NCI-H69 (cell line): Measurements from ENCODE around the gene MFSD2B.
"Not testable (repeated sequence)": the region's sequence is repeated elsewhere in the genome, so short reads cannot be mapped to it uniquely, and the experiment has no call there.

ENCODE experiments used
- DNase-seq: peaks from one replicate; lab custom pipeline; 2025; lab: John Stamatoyannopoulos, UW

MFSD2B gene, protein sequence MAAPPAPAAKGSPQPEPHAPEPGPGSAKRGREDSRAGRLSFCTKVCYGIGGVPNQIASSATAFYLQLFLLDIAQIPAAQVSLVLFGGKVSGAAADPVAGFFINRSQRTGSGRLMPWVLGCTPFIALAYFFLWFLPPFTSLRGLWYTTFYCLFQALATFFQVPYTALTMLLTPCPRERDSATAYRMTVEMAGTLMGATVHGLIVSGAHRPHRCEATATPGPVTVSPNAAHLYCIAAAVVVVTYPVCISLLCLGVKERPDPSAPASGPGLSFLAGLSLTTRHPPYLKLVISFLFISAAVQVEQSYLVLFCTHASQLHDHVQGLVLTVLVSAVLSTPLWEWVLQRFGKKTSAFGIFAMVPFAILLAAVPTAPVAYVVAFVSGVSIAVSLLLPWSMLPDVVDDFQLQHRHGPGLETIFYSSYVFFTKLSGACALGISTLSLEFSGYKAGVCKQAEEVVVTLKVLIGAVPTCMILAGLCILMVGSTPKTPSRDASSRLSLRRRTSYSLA

GRCh38 chr2:24009680-24010476, at the start of gene MFSD2B:
Gene MFSD2B (plus strand): TSS chr2:24010085. CDS start chr2:24010097, 12 bp downstream.
- no peak for DNase-seq

- no peak for DNase-seq
Observed at GRCh38 chr2:23967846-23968245, 42.0 kb upstream of the MFSD2B start.

DNA sequence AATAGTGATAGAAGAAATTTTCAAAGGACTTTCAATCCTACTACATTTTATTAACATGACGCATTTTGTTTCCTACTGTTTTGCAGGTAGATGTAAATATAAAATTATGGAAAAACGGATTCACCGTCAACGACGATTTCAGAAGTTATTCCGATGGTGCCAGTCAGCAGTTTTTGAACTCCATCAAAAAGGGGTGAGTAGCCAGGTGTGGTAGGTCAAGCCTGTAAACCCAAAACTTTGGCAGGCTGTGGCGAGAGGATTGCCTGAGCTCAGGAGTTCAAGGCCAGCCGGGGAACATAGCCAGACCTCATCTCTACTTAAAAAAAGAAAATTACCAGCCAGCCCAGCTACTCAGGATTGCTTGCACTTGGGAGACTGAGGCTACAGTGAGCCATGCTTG, 33.0 kb upstream of the MFSD2B start:
- DNase-seq, result no peak

GRCh38 chr2:23988371-23988770, 21.5 kb upstream of the MFSD2B start:
- DNase-seq, result peak; percentile 25

DNA sequence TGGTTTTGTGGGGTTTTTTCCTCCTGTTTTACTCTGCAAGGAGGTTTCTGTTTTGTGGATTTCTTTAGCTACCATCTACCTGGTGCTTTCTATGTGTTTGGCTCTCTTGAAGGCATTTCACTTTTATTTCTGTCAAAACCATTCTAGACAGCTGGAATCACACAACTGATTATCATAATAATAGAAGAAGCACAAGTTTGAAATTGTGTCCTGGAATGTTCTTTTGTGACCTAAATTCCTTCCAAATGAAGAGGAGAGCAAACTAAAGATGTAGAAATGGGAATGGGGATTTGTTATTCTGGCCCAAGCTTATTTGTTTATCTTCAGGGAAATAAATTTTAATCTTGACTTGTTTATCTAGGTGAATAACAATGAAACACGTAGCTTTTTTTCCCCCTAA, 17.0 kb upstream of the MFSD2B start:
- DNase-seq, result no peak

DNA sequence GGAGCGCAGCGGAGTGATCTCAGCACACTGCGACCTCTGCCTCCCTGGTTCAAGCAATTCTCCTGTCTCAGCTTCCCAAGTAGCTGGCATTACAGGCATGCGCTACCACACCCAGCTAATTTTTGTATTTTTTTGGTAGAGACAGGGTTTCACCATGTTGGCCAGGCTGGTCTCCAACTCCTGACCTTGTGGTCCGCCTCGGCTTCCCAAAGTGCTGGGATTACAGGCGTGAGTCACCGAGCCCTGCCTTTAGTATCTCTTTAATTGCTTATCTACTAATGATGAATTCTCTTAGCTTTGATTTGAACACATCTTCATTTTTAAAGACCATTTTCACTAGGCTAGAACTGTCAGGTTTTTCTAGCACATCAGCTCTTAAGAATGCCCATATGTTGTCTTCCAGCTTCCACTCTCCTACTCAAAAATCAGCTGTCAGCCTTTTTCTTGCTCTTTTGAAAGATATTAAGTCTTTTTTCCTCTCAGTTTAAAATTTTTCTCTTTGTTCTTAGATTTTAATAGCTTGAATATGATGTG, 16.1 kb upstream of the MFSD2B start:
- no peak for DNase-seq

DNA sequence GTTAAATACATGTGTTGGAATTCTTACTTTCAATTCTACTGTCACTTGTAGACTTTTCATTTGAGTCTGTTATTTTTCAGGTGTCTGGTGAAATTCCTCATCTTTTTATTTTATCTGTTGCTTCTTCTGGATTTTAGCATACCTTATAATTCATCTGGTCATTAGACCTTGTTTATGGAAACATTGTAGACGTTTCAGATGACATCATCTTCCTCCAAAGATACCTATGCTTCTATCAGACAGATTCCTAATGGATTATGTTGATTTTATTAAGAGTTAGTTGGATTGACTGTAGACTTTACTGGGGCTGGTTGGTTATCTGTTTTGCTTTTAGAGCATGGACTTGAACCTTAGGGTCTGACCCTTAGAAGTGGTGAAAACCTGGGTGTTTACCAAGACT, 15.3 kb upstream of the MFSD2B start:
- DNase-seq, result no peak

DNA sequence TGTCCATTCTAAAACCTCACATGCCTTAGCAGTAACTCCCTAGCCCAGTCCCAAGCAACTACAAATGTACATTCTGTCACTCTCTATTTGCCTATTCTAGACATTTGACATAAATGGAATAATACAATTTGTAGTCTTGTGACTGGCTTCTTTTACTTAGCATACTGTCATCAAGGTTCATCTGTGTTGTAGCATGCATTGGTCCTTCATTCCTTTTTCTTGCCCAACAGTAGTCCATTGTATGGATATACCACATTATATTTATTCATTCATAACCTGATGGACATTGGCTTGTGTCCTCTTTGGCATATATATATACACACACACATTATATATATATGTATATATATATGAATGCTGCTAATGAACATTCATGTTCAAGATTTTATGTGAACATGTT, 2.2 kb upstream of the MFSD2B start:
- DNase-seq, result no peak

DNA sequence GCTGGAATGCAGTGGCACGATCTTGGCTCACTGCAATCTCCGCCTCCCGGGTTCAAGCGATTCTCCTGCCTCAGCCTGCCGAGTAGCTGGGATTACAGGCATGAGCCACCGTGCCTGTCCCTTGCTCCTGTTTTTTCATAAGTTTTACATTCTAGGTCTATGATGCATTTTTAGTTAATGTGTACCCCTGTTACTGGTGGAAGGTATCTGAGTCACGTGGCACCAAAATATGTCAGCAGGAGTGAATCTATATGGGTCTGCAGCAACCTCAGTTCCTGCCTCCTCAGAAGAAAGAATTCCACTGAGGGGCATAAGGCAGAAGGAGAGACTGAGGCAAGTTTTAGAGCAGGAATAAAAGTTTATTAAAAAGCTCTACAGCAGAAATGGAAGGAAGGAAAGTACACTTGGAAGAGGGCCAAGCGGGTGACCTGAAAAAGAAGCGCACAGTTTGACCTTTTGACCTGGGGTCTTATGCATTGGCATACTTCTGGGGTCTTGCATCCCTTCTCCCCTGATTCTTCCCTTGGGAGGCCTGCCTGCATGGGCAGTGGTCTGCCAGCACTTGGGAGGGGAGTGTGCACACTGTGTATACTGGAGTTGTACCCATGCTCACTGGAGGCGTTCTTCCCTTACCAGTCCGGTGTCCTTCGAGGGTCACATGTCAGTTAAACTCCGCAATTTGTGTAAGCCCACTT, 1.1 kb upstream of the MFSD2B start:
- no peak for DNase-seq

DNA sequence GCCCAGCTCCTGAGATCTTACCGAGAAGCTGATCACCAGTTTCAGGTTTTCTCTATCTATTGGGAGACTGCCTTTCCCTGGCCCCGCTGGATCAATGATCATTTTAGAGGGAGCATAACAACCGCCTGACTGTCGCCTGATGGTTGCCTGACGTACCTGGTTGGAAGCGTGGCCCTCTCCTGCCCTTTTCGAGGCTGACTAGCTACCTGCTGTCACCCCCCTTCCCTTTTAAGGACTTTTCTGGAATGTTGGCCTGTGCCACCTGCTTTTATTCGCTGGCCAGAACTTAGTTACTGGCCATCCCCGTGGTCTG, 562 bp upstream of the MFSD2B start:
- DNase-seq, result no peak

- DNase-seq, result no peak
Observed at GRCh38 chr2:24010477-24011249, 778 bp downstream of the MFSD2B start.

- no peak for DNase-seq
Observed at GRCh38 chr2:24011250-24012104, 1.6 kb downstream of the MFSD2B start.

DNA sequence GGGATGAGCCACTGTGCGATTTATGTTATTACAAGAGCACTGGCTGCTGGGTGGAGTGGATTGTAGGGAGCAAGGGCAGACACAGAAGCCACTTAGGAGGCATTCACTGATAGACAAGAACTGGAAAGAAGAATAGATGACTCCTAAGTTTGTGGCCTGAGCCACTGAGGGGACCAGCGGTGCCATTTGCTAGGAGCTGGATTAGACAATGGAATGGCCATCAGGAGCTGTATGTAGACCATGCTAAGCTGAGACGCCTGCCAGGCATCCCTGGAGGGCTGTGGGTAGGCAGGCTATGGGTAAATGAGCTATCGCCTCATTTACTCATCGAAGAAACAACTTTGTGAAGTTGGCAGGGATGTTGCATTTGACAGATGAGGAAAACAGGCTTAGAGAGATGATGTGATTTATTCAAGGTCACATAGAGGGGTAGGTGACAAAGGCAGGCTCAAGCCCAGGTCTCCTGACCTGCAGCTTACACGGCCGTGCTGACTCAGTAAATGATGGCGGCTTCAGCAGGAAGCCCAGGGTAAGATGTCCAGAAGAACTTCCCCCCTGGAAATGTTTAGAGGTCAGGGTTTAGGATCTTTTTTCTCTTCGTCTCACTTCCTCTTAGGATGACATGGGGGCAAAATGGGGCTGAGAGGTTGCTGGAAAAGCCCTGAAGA, 2.8 kb downstream of the MFSD2B start:
- DNase-seq, result no peak

DNA sequence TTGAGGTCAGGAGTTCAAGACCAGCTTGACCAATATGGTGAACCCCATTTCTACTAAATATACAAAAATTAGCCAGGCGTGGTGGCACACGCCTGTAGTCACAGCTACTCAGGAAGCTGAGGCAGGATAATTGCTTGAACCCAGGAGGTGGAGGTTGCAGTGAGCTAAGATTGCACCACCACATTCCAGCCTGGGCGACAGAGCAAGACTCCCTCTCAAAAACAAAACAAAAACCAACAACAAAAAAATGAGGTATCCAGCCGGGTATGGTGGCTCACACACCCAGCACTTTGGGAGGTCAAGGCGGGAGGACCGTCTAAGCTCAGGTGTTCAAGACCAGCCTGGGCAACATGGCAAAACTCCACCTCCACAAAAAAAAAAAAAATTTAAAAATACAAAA, 5.0 kb downstream of the MFSD2B start:
- DNase-seq, result not testable (repeated sequence)

GRCh38 chr2:24015562-24016375, 5.9 kb downstream of the MFSD2B start:
- DNase-seq, result no peak

DNA sequence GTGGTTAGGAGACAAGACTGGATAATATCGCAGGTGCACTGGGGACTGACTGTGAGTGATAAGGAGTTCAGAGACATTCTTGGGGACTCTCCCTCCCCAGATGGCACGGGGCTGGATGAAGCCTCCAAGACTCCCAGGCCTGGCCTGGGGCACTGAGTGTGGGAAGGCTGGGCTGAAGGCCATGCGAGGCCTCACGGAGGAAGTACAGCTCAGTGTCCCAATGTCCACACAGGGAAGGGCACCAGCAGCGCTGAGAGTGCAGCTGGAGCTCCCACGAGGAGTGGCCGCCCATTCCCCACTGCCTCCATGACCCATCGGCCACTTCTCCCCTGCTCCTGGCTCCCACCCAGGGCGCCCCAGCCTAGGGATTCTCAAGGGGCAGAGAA, 6.5 kb downstream of the MFSD2B start:
- no peak for DNase-seq

- DNase-seq, result no peak
Observed at GRCh38 chr2:24016853-24017703, 7.2 kb downstream of the MFSD2B start.

DNA sequence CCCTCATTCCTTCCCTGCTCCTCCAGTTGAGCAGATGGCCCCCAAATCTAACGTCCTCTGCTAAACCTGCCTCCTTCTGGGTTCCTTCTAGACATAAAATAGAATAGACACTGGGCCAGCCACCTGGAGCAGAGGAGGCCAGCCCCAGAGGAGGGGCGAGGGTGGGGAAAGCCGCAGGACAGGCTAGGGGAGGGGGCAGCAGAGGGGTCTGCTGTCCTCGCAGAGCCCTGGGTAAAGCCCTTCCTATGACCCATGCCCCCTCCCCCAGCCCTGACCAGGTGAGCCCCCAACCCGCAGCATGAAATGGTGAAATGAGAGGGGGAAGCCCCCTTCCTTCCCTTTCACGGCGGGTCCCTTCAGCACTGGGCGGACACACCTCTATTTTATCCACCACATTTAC, 7.8 kb downstream of the MFSD2B start:
- DNase-seq, result no peak
